SKM-1 treated with dmso at 0.1 percent for 144 hours (cell line): ENCODE measurements around the gene PAPPA.

Source experiments
- DNase-seq: peaks from one replicate; lab custom pipeline; 2025; ENCODE audit not compliant: unreplicated experiment; lab: John Stamatoyannopoulos, UW

Gene PAPPA

GRCh38 chr9:116182876-116183275 lies 29.3 kb downstream of the PAPPA start:
- DNase-seq = no peak

- DNase-seq = no peak
Observed at GRCh38 chr9:116187570-116188170, 34.1 kb downstream of the PAPPA start.

- DNase-seq = no peak
Observed at GRCh38 chr9:116189683-116190082, 36.1 kb downstream of the PAPPA start.

- DNase-seq = no peak
Observed at GRCh38 chr9:116190637-116191396, 37.2 kb downstream of the PAPPA start.

- DNase-seq = no peak
Observed at GRCh38 chr9:116191576-116192415, 38.2 kb downstream of the PAPPA start.

- no peak for DNase-seq
Observed at GRCh38 chr9:116193636-116194035, 40.0 kb downstream of the PAPPA start.

GRCh38 chr9:116196806-116197205 lies 43.2 kb downstream of the PAPPA start:
- no peak for DNase-seq

GRCh38 chr9:116198344-116198743 lies 44.8 kb downstream of the PAPPA start:
- no peak for DNase-seq

GRCh38 chr9:116202219-116202912 lies 48.8 kb downstream of the PAPPA start:
- DNase-seq = no peak

- DNase-seq = no peak
Observed at GRCh38 chr9:116204252-116204882, 50.8 kb downstream of the PAPPA start.

GRCh38 chr9:116207371-116208111 lies 54.0 kb downstream of the PAPPA start:
- DNase-seq = no peak

GRCh38 chr9:116208417-116209232 lies 55.0 kb downstream of the PAPPA start:
- no peak for DNase-seq

- no peak for DNase-seq
Observed at GRCh38 chr9:116209414-116210116, 56.0 kb downstream of the PAPPA start.

- no peak for DNase-seq
Observed at GRCh38 chr9:116212986-116213692, 59.5 kb downstream of the PAPPA start.

GRCh38 chr9:116213693-116214047 lies 60.1 kb downstream of the PAPPA start:
- DNase-seq = no peak

- no peak for DNase-seq
Observed at GRCh38 chr9:116218399-116218798, 64.8 kb downstream of the PAPPA start.

- no peak for DNase-seq
Observed at GRCh38 chr9:116219686-116220085, 66.1 kb downstream of the PAPPA start.

- no peak for DNase-seq
Observed at GRCh38 chr9:116223926-116224325, 70.3 kb downstream of the PAPPA start.
